Measurements from ENCODE around the gene CLCN1. TPM values are rescaled to one million over a fixed set of nuclear protein-coding genes. Genes with fewer than 3 reads are reported as not detected.

Gene CLCN1
- total RNA-seq, 3 donors from 2014 or later (not counting 1 experiment from before 2014, with no cell fraction given), result 0.16 to 0.19 TPM; not detected in 1

DNA sequence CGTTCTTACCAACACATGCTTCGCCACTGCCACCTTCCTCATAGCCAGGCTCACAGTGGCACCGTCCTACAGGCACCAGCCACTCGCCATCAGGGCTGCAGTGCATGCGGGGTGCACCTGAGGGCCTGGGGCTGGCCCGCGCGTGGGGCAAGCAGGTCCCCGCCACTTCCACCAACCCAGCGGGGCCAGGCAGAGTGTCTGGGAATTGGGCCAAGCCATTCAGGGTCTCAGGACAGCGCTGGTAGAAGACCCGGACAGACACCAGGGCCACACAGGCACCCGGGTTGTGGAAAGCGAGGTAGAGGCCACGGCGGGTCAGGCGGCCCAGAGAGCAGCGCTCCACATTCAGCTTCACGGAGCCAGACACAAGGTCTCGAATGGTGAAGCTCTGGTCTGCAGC is 83.7 kb downstream of the CLCN1 start:
- no peak for ATAC-seq
- H3K4me1 ChIP-seq (ENCODE audit: control insufficient read depth, insufficient read depth, low read length), result peaks cover 14% of the 10 kb centered on the region
- H3K27ac ChIP-seq (ENCODE audit: low read length), result no peak overlapping the region
- no peak for TF ChIP-seq CTCF (IDR thresholded peaks at IDR 0.05)
- Mint-ChIP-seq H3K36me3 (no peaks in the 10 kb centered on the region), H3K9me3 (no peaks in the 10 kb centered on the region), H3K4me1 (peaks cover 10% of the 10 kb centered on the region in 2 donors), H3K27ac (no peak overlapping the region), H3K27me3 (ENCODE audit: low read depth in 2 of 2) (peaks cover 2 to 5% of the 10 kb centered on the region in 2 donors), H3K4me3 (no peak overlapping the region)
- no peak for DNase-seq
- no peaks in the 10 kb centered on the region for H3K9me3 ChIP-seq (ENCODE audit: control insufficient read depth, insufficient read depth, low read length)
- no peaks in the 10 kb centered on the region for H3K27me3 ChIP-seq (ENCODE audit: control insufficient read depth, insufficient read depth, low read length)
- no peak overlapping the region for H3K4me3 ChIP-seq (ENCODE audit: low read length)
- H3K36me3 ChIP-seq (ENCODE audit: control insufficient read depth, insufficient read depth, low read length), result no peaks in the 10 kb centered on the region
- intact Hi-C loops (cut with micrococcal nuclease), result no loop called here
- WGBS (ENCODE audit: insufficient coverage), result 94% methylated on average over 16 of the region's 20 CpGs

DNA sequence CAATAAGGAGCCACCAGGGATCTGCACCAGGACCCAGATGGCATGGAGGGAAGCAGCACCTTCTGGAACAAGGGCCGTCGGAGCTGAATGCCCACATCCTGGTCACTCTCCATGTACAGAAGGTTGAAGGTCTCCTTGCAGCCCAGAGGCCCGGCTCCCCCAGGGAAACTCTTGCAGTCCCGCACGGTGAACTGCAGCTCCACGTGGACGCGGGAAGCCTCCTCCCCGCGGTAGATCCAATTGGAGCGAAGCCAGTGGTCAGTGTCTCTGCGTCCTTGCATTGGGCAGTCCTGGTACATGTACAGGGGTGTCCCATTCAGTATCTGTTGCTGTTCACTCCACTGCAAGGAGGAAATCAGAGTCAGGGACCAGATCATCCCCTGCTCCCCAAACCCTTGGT is 85.4 kb downstream of the CLCN1 start:
- H3K4me1 ChIP-seq (ENCODE audit: control insufficient read depth, insufficient read depth, low read length), result no peaks in the 10 kb centered on the region
- intact Hi-C loops (cut with micrococcal nuclease), result no loop called here
- no peaks in the 10 kb centered on the region for H3K36me3 Mint-ChIP-seq

More for the DNA sequence above, 85.4 kb downstream of the CLCN1 start:
- no peaks in the 10 kb centered on the region for H3K9me3 Mint-ChIP-seq
- DNase-seq, result no peak
- no peaks in the 10 kb centered on the region for H3K4me1 Mint-ChIP-seq
- Histone ChIP-seq H3K9me3 (ENCODE audit: control insufficient read depth, insufficient read depth, low read length) (no peaks in the 10 kb centered on the region), H3K4me3 (ENCODE audit: low read length) (no peak overlapping the region), H3K36me3 (ENCODE audit: control insufficient read depth, insufficient read depth, low read length) (no peaks in the 10 kb centered on the region), H3K27me3 (ENCODE audit: control insufficient read depth, insufficient read depth, low read length) (peaks cover 1% of the 10 kb centered on the region), H3K27ac (ENCODE audit: low read length) (no peak overlapping the region)
- no peak overlapping the region for H3K27ac Mint-ChIP-seq
- no peak for ATAC-seq
- TF ChIP-seq CTCF (IDR thresholded peaks at IDR 0.05), result no peak
- H3K27me3 Mint-ChIP-seq (ENCODE audit: low read depth in 2 of 2), result peaks cover 15 to 21% of the 10 kb centered on the region in 2 donors
- 95% methylated on average over 12 of the region's 12 CpGs for WGBS (ENCODE audit: insufficient coverage)
- no peak overlapping the region for H3K4me3 Mint-ChIP-seq

Other genes starting within 250 kb of the CLCN1 start
- gene PIP, start 184.0 kb upstream of the CLCN1 start, total RNA-seq, result not detected
- gene TAS2R39, start 132.7 kb upstream of the CLCN1 start, total RNA-seq, result not detected
- not detected for gene TAS2R40, start 94.1 kb upstream of the CLCN1 start, total RNA-seq
- 100 to 1,000 TPM; 159 to 215 (median 181) TPM for gene GSTK1, start 52.7 kb upstream of the CLCN1 start, total RNA-seq
- gene TMEM139, start 31.2 kb upstream of the CLCN1 start, total RNA-seq, result not detected
- gene CASP2, start 27.8 kb upstream of the CLCN1 start, total RNA-seq, result 10 to 100 TPM; 36.7 to 60.5 (median 54.7) TPM
- 1 to 10 TPM; 2.3 to 2.8 (median 2.5) TPM for gene FAM131B, start 46.6 kb downstream of the CLCN1 start, total RNA-seq
- gene ZYX, start 65.2 kb downstream of the CLCN1 start, total RNA-seq, result 100 to 1,000 TPM; 168 to 219 (median 186) TPM
- 1 to 10 TPM in 2 of 3 donors, not detected in 1; 1.0 to 1.2 TPM for gene EPHA1, start 92.7 kb downstream of the CLCN1 start, total RNA-seq
- gene TAS2R60, start 127.3 kb downstream of the CLCN1 start, total RNA-seq, result under 1 TPM in 1 of 3 donors, not detected in 2; 0.40 TPM
- not detected for gene TAS2R41, start 161.8 kb downstream of the CLCN1 start, total RNA-seq